HCT116 (cell line): ENCODE data around the gene SLC2A2. TPM values are rescaled to one million over a fixed set of nuclear protein-coding genes. Genes with fewer than 3 reads are reported as not detected.

ENCODE experiments used
- ATAC-seq: fragments of 200-7000 bp; cut with Tn5 transposase; 2 replicates; pipeline ENCODE4 v1.9.1; 2020; ENCODE audit warnings: mild to moderate bottlenecking, moderate library complexity
- BruUV-seq: library from RNA; stranded (reverse); fragments of 400-500 nt; replicated peaks from 2 replicates; lab custom pipeline; 2021; lab: Mats Ljungman, UMichigan
- CTCF ChIA-PET: fragments of 300-600 bp; sonication (Branson Sonifier 250); formaldehyde crosslinking; loops from one replicate; lab custom pipeline; 2021; ENCODE audit warnings: antibody characterized with exemption; lab: Charles Lee
- POLR2A ChIA-PET: fragments of 300-600, 350-600 bp; sonication (Branson Sonifier 250); formaldehyde crosslinking; loops from one replicate; lab custom pipeline; 2021; ENCODE audit warnings: antibody characterized with exemption; lab: Charles Lee
- RAD21 ChIA-PET, 2 experiments: fragments of 300-600 bp; sonication (Branson Sonifier 250); formaldehyde crosslinking; loops; one replicate each; lab custom pipeline; 2023; ENCODE audit warnings: low total read pairs in 2 of 2; ENCODE audit not compliant: uncharacterized antibody in 2 of 2, unreplicated experiment in 2 of 2, low non-redundant PET in 1 of 2; lab: Charles Lee
- DNase-seq: peaks from one replicate; pipeline ENCODE4 v3.0.0-alpha.2; 2010; ENCODE audit warnings: low read depth, low spot score
- H2AFZ ChIP-seq: fragments of 200-600 bp; shearing (Covaris generic), sonication (generic); 2 replicates; pipeline ENCODE4 v1.6.1; 2017; ENCODE audit warnings: low read depth, mixed run types, mixed read lengths, antibody characterized with exemption, low read length; ENCODE audit not compliant: poor library complexity, severe bottlenecking
- H3K27ac ChIP-seq: 2 replicates; pipeline ENCODE4 v1.5.1; 2012; ENCODE audit warnings: low read depth, low read length
- H3K27me3 ChIP-seq: fragments of 200-600 bp; sonication (generic); 2 replicates; pipeline ENCODE4 v1.6.1; 2016; ENCODE audit warnings: mixed run types, low read length, mixed read lengths; ENCODE audit not compliant: insufficient read depth
- H3K36me3 ChIP-seq, 2 experiments: fragments of 200-500 bp in 1 of 2; fragments of 200-600 bp in 1 of 2; sonication (Bioruptor generic) in 1 of 2; sonication (generic) in 1 of 2; 2 replicates each; pipeline versions ENCODE4 v1.5.1 to v1.6.1; 2014 to 2016; ENCODE audit warnings: low read length in 2 of 2, inconsistent platforms in 1 of 2, mixed read lengths in 1 of 2, mixed run types in 1 of 2; ENCODE audit not compliant: insufficient read depth in 2 of 2, control insufficient read depth in 1 of 2
- H3K4me1 ChIP-seq, 2 experiments: fragments of 200-600 bp in 1 of 2; sonication (generic) in 1 of 2; 2 replicates each; pipeline versions ENCODE4 v1.5.1 to v1.6.1; 2012 to 2017; ENCODE audit warnings: low read length in 2 of 2, inconsistent platforms in 1 of 2, mild to moderate bottlenecking in 1 of 2, mixed read lengths in 1 of 2, mixed run types in 1 of 2, moderate library complexity in 1 of 2; ENCODE audit not compliant: insufficient read depth in 2 of 2, control insufficient read depth in 1 of 2
- H3K4me2 ChIP-seq: fragments of 200-600 bp; sonication (generic); 2 replicates; pipeline ENCODE4 v1.6.1; 2017; ENCODE audit warnings: mixed run types, low read length, mixed read lengths
- H3K4me3 ChIP-seq, 2 experiments: fragments of 200-600 bp in 1 of 2; sonication (generic) in 1 of 2; replicated peaks in 1 of 2; 2 replicates each; pipeline ENCODE4 v1.5.1; 2011 to 2016; ENCODE audit warnings: low read length in 2 of 2, control low read depth in 1 of 2, low read depth in 1 of 2, mild to moderate bottlenecking in 1 of 2, mixed read lengths in 1 of 2, mixed run types in 1 of 2
- H3K79me2 ChIP-seq: fragments of 200-600 bp; sonication (generic); 2 replicates; pipeline ENCODE4 v1.6.1; 2017; ENCODE audit warnings: mild to moderate bottlenecking, mixed run types, low read length, moderate library complexity, mixed read lengths; ENCODE audit not compliant: insufficient read depth
- H3K9ac ChIP-seq: fragments of 200-600 bp; sonication (generic); 2 replicates; pipeline ENCODE4 v1.6.1; 2016; ENCODE audit warnings: low read length, mixed read lengths
- H3K9me2 ChIP-seq: fragments of 200-600 bp; sonication (generic), shearing (Covaris generic); 2 replicates; pipeline ENCODE4 v1.6.1; 2017; ENCODE audit warnings: mixed run types, mild to moderate bottlenecking, moderate library complexity; ENCODE audit not compliant: insufficient read depth
- H3K9me3 ChIP-seq, 2 experiments: fragments of 200-500 bp in 1 of 2; fragments of 200-600 bp in 1 of 2; sonication (Bioruptor generic) in 1 of 2; sonication (generic) in 1 of 2; 2 replicates each; pipeline ENCODE4 v1.6.1; 2014 to 2017; ENCODE audit warnings: low read length in 2 of 2, mixed read lengths in 2 of 2, inconsistent platforms in 1 of 2, low read depth in 1 of 2, mild to moderate bottlenecking in 1 of 2, mixed run types in 1 of 2, moderate library complexity in 1 of 2; ENCODE audit not compliant: control insufficient read depth in 1 of 2, insufficient read depth in 1 of 2
- H4K20me1 ChIP-seq: fragments of 200-600 bp; sonication (generic), shearing (Covaris generic); 2 replicates; pipeline ENCODE4 v1.6.1; 2017; ENCODE audit warnings: mixed run types, mild to moderate bottlenecking, moderate library complexity; ENCODE audit not compliant: insufficient read depth
- CBX3 ChIP-seq: IDR thresholded peaks from 2 replicates; pipeline ENCODE4 v1.6.1; 2012; ENCODE audit warnings: low read depth
- EZH2 ChIP-seq: fragments of 200-600 bp; sonication (generic); IDR thresholded peaks from 2 replicates; pipeline ENCODE4 v1.6.1; 2017; ENCODE audit warnings: antibody characterized with exemption, mixed run types
- EZH2phosphoT487 ChIP-seq: fragments of 200-600 bp; IDR thresholded peaks from 2 replicates; pipeline ENCODE4 v1.6.1; 2018; ENCODE audit warnings: antibody characterized with exemption, borderline replicate concordance
- TCF7L2 ChIP-seq: IDR thresholded peaks from 2 replicates; pipeline ENCODE4 v1.7.0; 2011; ENCODE audit warnings: borderline replicate concordance, inconsistent platforms; ENCODE audit not compliant: insufficient read depth, insufficient read length; ENCODE audit errors: extremely low read depth
- YY1 ChIP-seq: IDR thresholded peaks from 2 replicates; pipeline ENCODE4 v1.6.1; 2011; ENCODE audit warnings: low read length, low read depth, moderate library complexity, mild to moderate bottlenecking; ENCODE audit not compliant: insufficient replicate concordance; ENCODE audit errors: extremely low read depth
- intact Hi-C: fragments of 100-400 bp; cut with micrococcal nuclease; formaldehyde crosslinking; loops from 2 replicates; pipeline ENCODE4 v1.10.0; 2022
- total RNA-seq: library from RNA; stranded (reverse); gene quantifications from one replicate; pipeline ENCODE4 v1.2.1, GENCODE V29; 2021; ENCODE audit not compliant: unreplicated experiment
- TF ChIP-seq, protein P1 (sequence below): IDR thresholded peaks from 2 replicates; pipeline ENCODE4 v1.6.1; 2011; ENCODE audit warnings: mild to moderate bottlenecking, low read length, moderate library complexity; ENCODE audit not compliant: insufficient replicate concordance; ENCODE audit errors: extremely low read depth
- TF ChIP-seq, protein P2 (sequence below): IDR thresholded peaks from 2 replicates; pipeline ENCODE4 v1.6.1; 2012

SLC2A2 gene
- total RNA-seq, 1 experiment from 2014 or later: not detected

DNA sequence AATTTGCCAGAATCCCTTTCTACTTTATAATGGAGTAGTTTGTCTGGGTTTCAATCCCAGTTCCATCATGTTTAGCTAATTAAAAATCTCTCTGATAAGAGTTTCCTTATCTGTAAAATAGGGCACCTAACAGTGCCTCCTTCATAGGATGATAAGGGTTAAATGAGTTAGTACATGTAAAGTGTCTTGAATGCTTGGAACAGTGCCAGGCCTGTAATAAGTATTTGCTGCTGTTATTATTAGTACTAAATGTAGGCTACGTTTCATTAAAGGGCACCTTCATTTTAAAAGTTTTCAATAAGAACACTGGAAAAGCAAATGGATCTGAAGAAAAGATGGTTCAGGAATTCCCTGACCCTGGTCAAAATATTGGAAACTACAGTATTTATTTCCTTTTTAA, 11.8 kb upstream of the SLC2A2 start:
- intact Hi-C loops: no loop called here
- Histone ChIP-seq H3K4me2 (no peak overlapping the region), H3K36me3 (no peaks in the 10 kb centered on the region), H3K9ac (no peak overlapping the region), H3K4me1 (no peaks in the 10 kb centered on the region), H3K79me2 (no peaks in the 10 kb centered on the region), H3K27me3 (no peaks in the 10 kb centered on the region), H2AFZ (no peak overlapping the region), H3K4me3 (no peak overlapping the region), H4K20me1 (no peaks in the 10 kb centered on the region), H3K27ac (no peak overlapping the region), H3K9me3 (no peaks in the 10 kb centered on the region), H3K9me2 (no peaks in the 10 kb centered on the region)
- no peak for DNase-seq
- no TSS peak for BruUV-seq
- TF ChIP-seq EZH2phosphoT487 (no peak), CBX3 (no peak), TCF7L2 (no peak)
- ChIA-PET CTCF (interaction anchor here (0.9 kb wide), 1 partner anchor 11 kb away, joined by 4 read pairs; no protein-coding TSS in a partner anchor), POLR2A (no interaction called here), RAD21 (no interaction called here)
- no peak for ATAC-seq

DNA sequence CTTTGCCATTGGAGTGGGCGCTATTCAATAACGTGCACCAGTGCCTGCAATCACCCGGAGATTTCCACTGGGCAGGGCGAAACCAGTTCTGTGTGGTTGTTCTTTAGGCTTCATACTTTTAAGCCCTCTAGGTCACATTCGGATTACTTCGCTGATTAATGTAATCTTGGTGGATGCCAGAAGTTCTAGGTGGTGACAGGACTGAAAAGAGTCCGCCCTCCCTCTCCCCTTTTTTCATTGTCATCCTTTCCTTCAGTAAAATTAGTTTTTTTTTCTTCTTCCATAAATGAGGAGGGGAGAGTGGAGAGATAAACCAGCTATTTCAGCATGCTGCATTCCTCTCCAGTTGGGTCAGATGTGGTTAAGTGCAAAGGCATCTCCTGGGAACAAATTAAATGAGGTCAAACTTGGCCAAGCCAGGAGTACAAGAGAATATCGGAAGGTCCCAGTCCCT, 2.3 kb upstream of the SLC2A2 start:
- Histone ChIP-seq H2AFZ (no peak overlapping the region), H3K4me3 (no peak overlapping the region), H4K20me1 (no peaks in the 10 kb centered on the region), H3K27me3 (no peaks in the 10 kb centered on the region), H3K9me2 (no peaks in the 10 kb centered on the region), H3K4me2 (no peak overlapping the region), H3K79me2 (no peaks in the 10 kb centered on the region), H3K9me3 (no peaks in the 10 kb centered on the region), H3K9ac (no peak overlapping the region), H3K36me3 (no peaks in the 10 kb centered on the region), H3K27ac (no peak overlapping the region), H3K4me1 (no peaks in the 10 kb centered on the region)
- ChIA-PET RAD21 (no interaction called here), POLR2A (no interaction called here), CTCF (no interaction called here)
- intact Hi-C loops: no loop called here
- TF ChIP-seq, protein P1, sequence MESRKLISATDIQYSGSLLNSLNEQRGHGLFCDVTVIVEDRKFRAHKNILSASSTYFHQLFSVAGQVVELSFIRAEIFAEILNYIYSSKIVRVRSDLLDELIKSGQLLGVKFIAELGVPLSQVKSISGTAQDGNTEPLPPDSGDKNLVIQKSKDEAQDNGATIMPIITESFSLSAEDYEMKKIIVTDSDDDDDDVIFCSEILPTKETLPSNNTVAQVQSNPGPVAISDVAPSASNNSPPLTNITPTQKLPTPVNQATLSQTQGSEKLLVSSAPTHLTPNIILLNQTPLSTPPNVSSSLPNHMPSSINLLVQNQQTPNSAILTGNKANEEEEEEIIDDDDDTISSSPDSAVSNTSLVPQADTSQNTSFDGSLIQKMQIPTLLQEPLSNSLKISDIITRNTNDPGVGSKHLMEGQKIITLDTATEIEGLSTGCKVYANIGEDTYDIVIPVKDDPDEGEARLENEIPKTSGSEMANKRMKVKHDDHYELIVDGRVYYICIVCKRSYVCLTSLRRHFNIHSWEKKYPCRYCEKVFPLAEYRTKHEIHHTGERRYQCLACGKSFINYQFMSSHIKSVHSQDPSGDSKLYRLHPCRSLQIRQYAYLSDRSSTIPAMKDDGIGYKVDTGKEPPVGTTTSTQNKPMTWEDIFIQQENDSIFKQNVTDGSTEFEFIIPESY: no peak
- TF ChIP-seq YY1 (no peak), TCF7L2 (no peak), EZH2 (no peak)
- TF ChIP-seq, protein P2, sequence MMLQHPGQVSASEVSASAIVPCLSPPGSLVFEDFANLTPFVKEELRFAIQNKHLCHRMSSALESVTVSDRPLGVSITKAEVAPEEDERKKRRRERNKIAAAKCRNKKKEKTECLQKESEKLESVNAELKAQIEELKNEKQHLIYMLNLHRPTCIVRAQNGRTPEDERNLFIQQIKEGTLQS: no peak
- no peak for DNase-seq
- no TSS peak for BruUV-seq
- ATAC-seq: no peak
